NOMO-1 treated with DMSO at 0.1 percent for 48 hours (cell line): ENCODE results near the gene RCSD1.

Source experiments
- DNase-seq: peaks from one replicate; lab custom pipeline; 2025; ENCODE audit not compliant: unreplicated experiment; lab: John Stamatoyannopoulos, UW

RCSD1 gene

DNA sequence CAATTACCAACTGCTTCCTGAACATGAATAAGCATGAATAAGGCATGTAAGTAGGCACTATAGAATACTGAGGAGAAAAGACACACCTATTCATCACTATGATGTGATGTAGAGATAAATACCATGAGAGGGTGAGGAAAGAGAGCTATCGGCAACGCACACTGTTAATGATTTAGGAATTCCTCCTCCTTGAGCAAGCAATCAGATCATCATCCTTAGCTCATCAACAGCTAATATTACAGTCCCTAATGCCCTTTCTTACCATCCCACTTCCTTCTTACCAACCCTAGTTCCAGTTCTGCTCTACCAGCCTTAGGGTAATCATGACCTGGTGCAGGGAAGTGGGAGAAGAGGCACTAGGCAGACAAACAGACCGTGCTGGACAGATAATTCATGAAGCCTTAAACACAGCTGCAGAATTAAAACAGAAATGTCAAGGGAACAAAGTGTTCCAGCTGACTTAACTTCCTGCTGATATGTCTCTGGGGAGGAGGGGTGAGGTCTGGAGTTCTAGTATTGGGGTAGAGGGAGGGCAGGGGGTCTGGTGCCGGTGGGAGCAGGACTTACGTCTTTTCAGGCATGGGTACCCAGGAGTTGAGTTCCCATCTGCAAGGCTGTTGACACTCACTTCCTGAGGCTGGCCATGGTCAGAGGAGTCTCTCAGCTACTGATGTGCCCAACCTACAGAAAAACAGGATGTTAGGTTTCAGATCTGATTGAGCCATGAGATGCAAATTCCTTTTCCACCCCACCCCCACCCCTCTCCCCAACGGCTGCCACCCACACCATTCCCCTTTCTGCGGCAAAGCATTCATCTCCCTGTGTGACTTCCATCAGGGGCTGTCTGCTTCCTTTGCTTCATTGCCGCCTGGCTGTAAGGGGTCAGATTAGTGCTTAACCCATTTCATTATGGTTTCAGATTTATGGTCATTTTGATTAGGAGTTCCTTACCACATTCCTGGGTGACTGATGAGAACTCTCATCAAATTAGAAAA, 12.6 kb upstream of the RCSD1 start:
- DNase-seq = peak; percentile 84

DNA sequence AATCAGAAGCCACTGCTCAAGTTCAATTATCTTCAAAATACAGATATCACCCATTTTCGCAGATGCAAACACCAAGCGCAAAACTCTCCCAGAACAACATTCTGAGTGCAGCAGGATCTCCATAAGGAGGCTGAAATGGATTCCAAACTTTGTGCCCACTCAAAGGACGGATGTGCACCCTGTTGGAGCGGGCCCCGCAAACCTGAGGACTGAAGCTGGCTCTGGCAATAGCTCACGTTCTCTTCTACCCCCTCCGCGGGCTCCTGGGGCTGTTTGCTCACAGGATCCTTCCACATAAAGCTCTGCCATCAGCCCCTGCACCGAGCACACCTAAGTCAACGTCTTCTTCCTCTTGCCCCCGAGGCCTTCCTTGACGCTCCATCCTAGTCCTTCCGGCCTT, 11.7 kb upstream of the RCSD1 start:
- no peak for DNase-seq

DNA sequence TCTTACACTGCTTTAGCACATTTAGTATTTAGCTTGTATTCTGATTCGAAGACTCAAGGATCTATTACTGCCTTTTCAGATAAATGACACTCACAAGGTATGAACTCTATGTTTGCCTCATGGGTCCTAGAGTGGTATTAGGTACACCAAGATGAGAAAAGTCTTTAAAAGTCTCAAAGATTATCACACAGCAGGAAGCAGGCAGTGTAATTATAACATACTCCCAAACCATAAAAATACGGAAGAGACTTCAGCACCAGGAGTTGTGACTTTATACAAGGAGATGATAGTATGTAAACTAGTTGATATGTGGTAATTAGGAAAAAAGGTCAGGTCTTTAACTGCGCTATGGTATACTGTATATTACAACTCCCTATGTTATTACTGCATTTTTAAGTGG, 11.2 kb upstream of the RCSD1 start:
- DNase-seq = peak; percentile 9

DNA sequence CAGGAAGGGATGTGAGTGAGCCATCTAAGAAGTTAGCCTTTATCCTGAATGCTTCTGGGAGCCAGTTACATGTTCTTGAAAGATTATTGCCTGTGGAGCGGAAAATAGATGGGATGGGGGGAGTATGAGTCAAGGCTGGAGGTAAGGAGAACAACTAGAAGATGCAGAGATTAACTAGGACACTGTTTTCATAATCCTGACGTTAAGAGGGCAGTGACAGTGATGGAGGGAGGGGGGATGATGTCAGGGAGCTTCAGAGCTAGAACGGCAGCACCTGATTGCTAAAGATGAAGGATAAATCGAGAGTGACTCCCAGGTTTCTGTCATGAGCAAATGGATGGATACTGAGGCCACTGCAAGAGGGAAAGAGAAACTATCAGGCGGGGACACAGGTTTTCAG, 10.0 kb upstream of the RCSD1 start:
- DNase-seq = no peak

DNA sequence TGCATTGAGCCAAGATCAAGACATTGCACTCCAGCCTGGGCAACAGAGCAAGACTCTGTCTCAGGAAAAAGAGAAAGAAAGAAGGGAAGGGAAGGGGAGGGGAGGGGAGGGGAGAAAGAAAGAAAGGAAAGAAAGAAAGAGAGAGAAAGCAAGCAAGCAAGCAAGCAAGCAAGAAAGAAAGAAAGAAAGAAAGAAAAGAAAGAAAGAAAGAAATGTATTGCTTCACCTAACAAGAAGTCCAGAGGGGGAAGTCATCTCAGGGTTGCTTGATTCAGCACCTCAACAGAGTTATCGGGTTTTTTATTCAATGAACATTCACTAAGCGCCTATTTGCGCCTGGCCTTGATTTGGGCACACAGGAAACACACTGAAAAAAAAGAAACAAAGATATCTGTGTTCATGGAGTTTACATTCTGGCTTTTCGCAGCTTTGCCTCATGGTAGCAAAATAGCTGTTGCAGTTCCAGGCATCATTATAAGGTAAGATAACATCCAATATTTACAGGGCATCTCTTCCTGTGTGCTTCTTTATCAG, 8.2 kb upstream of the RCSD1 start:
- no peak for DNase-seq

DNA sequence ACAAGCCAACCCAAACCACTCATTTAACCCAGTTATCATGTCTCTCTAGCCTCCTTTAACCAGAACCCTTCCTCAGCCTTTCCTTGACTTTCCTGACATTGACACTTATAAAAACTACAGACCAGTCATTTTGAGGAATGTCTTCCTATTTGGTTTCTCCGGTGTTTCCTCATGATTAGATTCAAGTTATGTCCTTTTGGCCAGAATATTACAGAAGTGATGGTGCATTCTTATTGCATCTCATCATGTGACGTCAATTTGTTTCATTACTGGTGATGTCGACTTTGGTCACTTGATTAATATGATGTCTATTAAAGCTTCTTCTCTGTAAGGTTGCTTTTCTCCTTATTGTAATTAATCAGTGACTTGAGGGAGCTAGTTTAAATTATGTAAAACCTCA, 6.1 kb upstream of the RCSD1 start:
- no peak for DNase-seq

DNA sequence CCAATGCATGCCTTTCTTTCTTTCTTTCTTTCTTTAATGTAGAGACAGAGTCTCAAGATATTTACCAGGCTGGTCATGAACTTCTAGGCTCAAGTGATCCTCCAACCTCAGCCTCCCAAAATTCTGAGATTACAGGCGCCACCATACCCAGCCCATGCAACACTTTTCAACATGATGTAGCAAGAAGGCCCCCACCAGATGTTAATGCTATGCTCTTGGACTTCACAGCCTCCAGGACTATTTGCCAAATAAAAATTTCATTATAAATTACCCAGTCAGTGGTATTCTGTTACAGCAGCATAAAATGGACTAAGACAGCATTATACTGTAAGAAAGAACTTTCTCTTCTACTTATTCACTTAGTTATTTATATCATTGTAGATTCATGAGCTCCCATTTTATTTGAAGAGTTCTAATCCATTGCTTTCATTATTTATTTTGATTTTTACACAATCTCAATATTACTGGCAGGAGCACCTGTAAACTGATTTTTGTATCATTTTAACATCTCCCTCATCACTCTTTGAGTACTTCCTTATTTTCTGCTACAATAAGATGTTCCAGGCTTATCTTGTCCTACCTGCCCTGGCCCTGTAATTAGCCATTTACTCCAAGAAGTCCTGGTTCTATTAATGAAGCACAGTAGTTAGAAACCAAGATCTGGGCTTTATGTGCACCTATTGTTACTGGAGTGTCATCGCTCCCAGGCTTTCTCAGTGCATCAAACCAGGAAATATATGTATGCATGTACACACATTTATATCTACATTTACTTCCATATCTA, 4.8 kb upstream of the RCSD1 start:
- DNase-seq = no peak

DNA sequence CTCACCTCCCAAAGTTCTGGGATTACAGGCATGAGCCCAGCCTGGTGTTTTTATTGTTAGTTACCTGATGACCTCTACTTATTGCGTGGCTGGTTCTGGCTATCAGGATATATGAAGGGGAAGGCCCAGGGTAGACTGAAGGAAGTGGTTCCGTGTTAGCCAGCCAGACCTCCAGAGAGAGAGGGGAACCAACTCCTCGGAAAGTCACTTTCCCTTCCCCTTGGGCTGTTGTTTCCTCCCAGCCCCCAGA, 2.5 kb upstream of the RCSD1 start:
- DNase-seq = peak; percentile 52

DNA sequence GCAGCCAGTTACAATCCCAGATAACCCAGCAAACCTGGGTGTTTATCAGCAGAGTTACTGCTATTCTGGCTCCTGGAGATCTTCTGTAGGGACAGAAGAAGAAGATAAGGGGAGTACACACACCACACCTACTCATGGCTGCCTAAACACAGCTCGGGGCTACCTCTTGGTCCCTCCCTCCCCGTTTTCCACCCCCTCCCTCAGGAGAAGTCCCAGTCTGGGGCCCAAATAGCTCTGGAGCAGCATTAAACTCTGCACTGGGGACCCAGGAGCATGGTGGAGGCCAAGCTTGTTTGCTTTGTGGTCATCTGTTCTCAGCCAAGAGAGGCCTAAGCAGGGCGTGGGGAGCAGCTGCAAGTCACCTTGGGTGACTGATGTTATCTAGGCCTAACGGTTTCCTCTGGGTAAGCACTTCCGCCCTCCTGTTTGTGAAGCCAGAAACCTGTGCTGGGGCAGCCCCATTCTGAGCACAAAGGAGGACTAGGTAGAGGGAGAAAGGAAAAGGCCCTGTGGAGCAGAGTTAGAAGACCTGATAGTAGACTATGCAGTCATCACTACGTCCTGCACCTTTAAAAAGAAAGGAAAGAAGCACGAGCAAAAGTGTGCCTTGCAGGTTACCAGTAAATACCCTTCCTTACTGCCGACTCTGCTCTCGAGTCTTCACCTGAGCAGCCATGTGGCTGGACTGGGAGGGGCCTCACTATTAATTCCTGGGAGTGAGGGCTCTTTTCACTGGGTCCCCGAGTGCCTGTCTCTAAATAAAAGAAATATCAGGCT, 2.0 kb upstream of the RCSD1 start:
- DNase-seq = peak; percentile 80

DNA sequence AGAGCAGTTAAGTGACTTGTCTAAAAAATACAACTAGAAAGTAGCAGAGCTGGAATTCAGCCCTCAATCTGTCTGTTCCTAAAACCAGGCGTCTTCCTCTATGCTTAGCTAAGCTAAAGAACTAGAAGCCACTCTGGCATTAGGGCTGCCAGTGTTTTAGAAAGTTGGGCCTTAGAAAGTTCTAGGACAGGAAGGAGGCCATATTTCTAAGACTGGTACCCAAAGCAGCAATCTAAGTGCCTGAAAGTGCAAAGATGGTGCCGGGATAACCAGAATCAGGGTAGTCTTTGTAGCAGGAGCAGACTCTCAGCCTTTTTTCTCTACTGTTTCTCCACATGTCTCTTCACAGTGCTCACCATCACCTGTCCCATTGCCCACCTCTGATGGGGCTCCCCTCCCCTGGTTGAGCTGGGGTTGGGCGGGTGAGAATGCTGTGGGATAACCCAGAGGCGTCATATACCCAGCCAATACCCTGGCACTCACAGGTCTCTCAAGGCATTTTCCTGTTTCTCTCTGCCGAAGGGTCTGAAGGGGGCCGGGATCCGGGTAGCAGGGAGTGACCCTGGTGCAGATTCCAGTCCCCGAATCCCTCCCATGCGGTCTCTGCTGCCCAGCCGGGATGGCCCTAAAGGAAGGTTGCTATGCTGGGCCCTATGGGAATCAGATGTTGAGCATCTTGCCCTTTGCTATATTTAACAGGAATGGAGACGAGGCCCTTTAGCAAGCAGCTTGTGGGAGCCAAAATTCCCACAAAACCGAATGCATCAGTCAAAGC, 1.1 kb upstream of the RCSD1 start:
- DNase-seq = no peak

DNA sequence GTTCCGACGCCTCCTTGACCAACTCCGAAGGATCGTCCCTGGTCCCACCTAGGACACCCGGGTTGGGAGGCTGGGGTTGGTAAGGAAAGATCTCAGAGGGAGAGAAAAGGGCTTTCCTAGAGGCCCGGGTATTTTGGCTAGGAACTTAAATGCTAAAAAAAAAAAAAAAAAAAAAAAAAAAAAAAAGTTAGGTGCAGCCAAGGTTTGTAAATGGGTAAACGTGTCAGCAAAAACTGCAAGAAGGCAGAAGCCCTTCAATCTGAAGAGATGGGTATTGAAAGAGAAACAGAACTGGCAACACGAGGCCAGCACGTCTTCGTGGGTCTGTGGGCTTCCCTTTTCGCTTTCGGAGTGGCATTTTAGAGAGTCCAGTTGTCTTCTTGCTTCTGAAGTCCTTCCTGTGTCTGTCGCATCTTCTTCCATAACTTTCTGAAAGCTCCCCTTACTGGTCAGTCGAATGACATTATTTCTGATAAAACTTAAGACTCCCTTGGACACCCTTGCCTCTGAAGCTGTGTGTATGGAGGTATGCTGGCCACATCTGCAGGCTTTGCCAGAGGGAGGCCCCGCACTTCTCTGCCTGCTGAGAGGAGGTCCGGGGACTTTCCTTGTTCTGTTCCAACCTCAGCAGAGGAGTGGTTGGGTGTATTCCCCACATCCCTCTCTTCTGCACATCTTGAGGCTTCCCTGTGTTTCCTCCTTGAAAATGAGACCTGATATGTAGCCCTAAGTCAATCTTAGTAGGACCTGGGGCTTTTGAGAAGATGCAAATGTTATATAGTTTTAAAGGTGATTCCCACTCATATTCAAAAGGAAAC, 745 bp downstream of the RCSD1 start:
- DNase-seq = peak; percentile 56

DNA sequence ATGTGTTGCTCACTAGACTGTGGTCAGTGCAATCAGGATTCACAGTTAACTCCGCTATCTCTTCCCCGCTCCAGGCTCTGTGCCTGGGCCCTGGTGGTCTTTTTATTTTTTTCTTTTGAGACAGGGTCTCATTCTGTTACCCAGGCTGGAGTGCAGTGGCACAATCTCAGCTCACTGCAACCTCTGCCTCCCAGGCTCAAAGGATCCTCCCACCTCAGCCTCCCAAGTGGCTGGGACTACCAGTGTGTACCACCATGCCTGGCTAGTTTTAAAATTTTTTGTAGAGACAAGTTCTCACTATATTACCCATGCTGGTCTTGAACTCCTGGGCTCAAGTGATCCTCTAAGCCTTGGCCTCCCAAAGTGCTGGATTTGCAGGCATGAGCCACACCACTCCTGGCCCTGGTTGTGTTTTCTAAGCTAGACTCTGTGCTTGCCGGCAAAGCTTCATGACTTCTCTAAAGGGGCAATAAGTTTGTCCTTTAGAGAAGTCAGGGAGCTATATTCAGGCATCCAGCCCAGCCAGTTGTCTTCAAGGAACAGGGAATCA, 1.4 kb downstream of the RCSD1 start:
- DNase-seq = no peak

DNA sequence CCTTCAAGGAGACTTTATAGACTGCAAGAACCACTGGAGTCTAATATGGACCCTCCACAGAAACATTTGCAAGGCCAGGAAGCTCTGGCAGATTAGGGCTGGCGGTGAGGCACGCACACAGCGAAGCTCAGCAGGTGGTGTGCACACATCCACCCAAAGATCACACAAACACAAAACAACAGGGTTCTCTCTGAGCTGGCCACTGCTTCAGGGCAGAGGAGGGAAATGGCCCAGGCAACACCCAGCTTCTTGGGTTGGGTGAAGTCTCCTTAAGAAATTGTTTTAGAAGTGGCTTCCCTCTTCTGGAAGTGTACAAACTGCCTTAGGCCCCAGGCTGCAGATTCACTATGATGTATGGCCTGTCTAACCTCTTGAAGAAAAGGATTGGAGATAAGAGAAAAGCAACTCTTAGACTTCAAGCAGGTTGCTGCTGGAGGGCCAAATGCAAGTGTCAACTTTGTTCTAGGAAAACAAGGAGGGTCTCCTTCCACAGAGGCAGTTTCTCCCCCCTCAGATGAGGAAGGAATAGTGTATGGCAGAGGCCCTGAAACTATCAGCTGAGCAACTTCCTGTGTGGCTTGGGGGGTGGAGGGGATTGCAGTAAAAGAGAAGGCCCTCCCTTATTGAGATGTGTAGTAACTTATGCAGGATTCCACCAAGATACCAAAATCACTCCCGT, 2.0 kb downstream of the RCSD1 start:
- peak; percentile 82 for DNase-seq

DNA sequence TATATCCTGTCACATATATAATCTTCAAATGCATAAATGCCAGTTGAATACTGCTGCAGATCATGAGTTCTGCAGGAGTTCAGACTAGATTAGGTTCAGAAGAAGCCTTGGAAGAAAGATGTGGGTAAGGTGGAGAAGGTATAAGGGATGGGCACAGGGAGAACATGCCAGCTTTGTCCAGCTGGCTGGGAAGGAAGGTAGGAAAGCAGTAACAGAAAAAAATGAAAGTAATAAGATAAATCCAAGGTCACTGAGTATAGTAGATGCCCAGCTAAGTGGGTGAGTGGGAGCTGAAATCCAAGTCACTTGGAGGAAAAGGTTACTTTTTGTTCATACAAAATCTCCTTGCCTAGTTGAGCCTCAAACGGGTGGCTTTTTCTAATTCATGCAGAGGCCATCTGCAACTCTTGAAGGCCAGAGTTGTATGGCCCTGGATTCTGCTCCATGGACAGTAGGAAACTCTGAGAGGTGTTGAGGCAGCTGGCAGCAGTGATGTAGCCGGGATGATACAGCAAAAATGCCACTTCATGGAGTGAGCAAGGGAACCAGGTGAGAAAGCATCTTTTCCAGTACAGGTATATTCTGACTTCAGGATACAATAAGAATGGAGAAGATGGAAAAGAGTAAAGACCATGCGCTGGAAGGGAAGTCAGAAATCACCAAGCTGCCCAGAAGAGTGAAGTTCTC, 3.4 kb downstream of the RCSD1 start:
- DNase-seq = no peak

DNA sequence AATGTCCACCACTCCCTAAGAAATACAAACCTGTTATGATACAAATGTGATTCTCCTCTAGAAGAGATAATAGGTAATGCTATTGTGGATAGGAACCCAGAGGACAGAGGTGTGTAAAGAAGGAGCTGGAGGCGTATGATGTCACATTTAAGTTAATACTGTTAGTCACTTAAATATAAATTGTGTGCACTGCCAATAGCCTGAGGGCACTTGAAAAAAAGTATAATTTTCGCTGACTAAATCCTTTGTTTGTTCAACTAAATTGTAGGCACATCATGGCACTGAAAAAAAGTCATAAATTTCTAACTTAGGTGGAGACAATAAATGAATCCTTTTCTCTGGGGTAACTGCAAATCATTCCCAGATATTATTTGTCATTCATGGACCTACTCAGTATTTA, 4.4 kb downstream of the RCSD1 start:
- DNase-seq = no peak

DNA sequence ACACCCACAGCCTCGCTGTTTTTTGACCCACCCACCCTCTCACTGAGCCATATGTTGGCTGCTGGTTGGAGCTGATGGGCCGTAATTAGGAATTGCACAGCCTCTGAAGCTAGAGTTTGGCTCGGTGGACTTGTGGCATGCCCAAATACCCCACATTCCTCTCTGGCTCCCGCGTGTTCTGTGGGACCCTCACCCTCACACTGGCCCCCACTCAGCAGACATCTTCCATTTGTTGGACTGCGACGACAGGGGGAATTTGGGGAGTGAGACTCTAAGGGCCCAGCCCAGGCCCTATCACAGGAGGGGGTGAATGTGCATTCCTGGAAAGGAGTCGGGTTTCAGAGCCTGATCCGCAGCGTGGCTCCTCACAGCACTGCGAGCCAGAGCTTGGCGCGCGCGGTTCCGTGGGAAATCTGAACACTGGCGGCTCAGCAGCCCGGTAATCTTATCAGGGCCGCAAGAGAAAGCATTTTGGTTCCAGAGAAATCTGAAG, 5.2 kb downstream of the RCSD1 start:
- DNase-seq = no peak

DNA sequence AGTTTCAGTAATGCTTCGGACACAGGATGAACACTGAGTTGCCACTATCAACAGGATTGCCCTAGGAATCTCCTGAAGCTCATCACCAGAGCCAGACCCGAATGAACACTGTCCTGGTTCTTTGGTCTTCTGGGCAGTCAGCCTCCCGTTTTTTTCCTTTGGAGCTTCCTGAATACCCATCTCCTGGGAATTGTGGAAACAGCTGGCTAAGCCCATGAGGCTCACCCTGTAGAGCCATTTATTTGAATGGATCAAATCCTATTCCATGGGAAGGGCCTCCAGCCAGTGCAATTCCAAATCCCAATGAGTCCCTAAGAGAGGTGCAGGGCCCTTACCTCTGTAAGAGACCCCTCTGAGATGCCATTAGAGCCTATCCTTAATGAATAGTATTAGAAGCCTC, 5.9 kb downstream of the RCSD1 start:
- no peak for DNase-seq

DNA sequence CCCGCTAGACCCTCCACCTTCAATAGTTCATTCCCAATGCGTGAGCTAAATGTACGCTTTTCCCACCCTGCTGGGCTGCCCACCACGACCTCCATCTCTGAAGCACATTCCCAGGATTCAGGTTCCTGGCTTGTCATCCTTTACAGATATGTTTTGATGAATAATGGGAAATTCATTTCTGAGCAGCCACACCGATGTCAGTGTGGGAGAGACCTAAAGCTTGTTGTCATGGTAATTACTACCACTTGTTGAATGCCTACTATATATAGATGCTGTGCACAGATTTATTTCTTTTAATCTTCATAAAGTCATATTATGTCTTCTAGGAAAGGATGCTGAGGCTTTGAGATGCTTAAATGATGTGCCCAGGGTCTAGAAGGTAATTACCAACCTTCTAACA, 8.0 kb downstream of the RCSD1 start:
- DNase-seq = no peak
